ENCODE data around the gene ARMC5.
A peak's percentile ranks its signal among the peaks of the same experiment; 100 is the strongest.
"Not testable (repeated sequence)": the region's sequence is repeated elsewhere in the genome, so short reads cannot be mapped to it uniquely, and the experiment has no call there.

Gene ARMC5

GRCh38 chr16:31476303-31477219 lies 17.3 kb downstream of the ARMC5 start:
- peak; percentile 73 to 93 for DNase-seq (ENCODE audit: low read depth in 1 of 2, low spot score in 1 of 2)

DNA sequence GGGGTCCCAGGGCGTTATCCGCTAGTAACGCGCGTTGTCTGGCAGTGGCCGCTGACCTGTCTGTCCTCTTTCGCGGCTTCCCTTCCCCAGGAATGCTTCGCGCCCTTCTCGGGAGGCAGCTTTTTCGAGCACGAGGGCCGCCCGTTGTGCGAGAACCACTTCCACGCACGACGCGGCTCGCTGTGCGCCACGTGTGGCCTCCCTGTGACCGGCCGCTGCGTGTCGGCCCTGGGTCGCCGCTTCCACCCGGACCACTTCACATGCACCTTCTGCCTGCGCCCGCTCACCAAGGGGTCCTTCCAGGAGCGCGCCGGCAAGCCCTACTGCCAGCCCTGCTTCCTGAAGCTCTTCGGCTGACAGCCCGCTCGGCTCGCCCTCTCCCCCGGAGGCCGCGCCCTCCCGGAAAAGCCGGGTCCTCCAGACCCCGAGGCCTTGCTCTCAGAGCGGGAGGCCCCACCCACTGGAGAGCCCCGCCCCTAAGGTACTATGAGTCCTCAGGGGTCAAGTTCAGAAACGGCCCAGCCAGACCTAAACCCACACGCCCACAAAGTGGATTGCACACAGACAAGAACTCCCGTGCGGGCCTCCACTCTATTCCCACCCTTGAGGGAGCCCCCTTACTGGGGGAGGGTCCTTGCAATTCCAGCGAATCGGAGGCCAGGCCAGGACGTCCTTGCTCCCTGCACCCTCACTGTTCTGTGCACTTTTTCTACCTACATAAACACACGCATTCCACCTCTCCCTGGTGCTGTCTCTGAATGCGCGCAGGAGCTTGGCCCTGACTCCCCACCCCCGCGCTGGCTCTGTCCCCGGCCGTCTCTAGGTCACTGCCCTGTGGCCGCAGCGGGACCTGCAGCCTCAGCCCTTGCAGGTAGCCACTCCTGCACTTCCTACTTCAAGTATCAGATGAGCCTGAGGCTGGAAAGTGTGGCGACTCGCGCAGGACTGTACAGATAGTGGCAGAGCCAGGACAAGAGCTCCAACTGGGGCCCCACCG lies 18.2 kb downstream of the ARMC5 start:
- DNase-seq (ENCODE audit: low read depth in 1 of 2, low spot score in 1 of 2): no peak

- no peak for DNase-seq (ENCODE audit: low read depth in 1 of 2, low spot score in 1 of 2)
Measured at GRCh38 chr16:31478956-31479355, 19.7 kb downstream of the ARMC5 start.

DNA sequence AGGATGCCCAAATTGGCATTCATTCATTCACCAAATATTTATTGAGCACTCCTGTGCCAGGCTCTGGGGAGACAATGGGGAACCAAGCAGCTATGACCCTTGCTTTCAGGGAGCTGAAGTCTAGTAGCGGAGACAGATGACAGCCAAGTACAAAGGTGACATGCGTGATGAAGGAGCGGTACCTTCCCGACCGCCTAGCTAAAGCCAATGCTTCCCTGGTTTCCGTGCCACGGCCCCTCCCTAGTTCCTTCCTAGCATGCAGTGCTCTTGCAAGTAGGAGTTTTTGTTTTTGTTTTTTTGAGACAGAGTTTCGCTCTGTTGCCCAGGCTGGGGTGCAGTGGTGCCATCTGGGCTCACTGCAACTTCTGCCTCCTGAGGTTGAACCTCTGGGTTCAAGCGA lies 20.4 kb downstream of the ARMC5 start:
- DNase-seq (ENCODE audit: low read depth in 1 of 2, low spot score in 1 of 2): no peak

GRCh38 chr16:31480851-31481536 lies 21.7 kb downstream of the ARMC5 start:
- DNase-seq (ENCODE audit: low read depth in 1 of 2, low spot score in 1 of 2): no peak

DNA sequence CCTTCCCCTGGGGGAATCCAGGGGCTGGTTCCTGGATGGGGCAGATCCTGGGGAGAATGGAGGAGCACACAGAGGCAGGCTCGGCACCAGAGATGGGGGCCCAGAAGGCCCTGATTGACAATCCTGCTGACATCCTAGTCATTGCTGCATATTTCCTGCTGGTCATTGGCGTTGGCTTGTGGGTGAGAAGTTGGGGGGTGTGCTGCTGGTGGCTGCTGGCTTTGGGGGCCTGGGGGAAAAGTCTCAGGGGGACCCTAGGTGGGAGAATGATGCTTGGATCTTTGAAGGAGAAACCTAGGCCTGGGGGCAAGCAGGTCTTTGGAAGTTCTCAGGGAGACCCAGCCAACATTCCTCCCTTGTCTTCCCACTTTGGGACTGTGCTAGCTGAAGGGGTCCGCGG lies 23.8 kb downstream of the ARMC5 start, which contains the start of gene SLC5A2:
Gene SLC5A2 (plus strand): TSS at position 43 of the 400 bp plus-strand sequence. CDS start 14 bp downstream, at position 57.
- DNase-seq (ENCODE audit: low read depth in 1 of 2, low spot score in 1 of 2): no peak

DNA sequence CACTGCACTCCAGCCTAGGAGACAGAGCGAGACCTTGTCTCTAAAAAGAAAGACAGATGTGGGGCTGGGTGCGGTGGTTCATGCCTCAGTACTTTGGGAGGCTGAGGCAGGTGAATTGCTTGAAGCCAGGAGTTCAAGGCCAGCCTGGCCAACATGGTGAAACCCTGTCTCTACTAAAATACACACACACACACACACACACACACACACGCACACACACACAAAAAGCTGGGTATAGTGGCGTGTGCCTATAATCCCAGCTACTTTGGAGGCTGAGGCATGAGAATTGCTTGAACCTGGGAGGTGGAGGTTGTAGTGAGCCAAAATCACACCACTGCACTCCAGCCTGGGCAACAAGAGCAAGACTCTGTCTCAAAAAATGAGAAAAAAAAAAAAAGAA lies 24.7 kb downstream of the ARMC5 start:
- DNase-seq (ENCODE audit: low read depth in 1 of 2, low spot score in 1 of 2): not testable (repeated sequence)

DNA sequence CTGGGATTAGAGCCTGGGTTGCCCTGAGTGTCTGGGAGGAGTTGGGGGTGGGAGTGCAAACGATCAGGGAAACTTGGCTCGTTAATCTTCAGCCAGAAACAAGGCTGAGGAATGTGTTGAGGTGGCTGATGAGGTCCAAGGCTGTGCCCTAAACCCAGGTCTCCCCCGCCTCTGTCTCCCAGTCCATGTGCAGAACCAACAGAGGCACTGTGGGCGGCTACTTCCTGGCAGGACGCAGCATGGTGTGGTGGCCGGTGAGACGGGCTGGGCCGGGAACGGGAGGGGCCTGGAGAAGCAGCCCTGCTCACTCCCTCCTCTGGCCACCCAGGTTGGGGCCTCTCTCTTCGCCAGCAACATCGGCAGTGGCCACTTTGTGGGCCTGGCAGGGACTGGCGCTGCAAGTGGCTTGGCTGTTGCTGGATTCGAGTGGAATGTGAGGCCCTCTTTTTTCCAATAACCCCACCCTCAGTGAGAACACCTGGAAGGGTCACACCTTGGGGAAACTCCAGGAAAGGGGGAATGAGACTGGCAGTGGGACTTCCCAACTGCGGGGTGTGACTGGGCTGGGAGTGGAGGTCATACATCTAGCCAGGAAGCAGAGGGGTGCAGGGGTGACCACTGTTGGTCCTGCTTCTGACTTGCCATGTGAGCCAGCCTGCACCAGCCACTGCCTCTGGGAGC lies 25.3 kb downstream of the ARMC5 start:
- DNase-seq (ENCODE audit: low read depth in 1 of 2, low spot score in 1 of 2): no peak

DNA sequence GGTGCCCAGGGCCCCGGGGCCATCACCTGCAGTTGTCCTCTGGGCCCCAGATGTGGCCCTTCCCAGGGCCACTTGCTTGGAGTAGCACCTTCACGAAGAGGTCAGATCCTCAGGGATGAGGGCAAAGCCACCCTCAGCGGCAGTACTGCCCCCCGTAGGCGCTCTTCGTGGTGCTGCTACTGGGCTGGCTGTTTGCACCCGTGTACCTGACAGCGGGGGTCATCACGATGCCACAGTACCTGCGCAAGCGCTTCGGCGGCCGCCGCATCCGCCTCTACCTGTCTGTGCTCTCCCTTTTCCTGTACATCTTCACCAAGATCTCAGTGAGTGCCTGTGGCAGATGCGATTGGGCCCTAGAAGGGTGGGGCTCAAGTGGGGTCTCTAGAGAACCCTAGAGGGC lies 26.3 kb downstream of the ARMC5 start:
- DNase-seq (ENCODE audit: low read depth in 1 of 2, low spot score in 1 of 2): no peak

- no peak for DNase-seq (ENCODE audit: low read depth in 1 of 2, low spot score in 1 of 2)
Measured at GRCh38 chr16:31486045-31486444, 26.7 kb downstream of the ARMC5 start.

- DNase-seq (ENCODE audit: low read depth in 1 of 2, low spot score in 1 of 2): no peak
Measured at GRCh38 chr16:31487071-31487719, 27.9 kb downstream of the ARMC5 start.

GRCh38 chr16:31487720-31488467 lies 28.6 kb downstream of the ARMC5 start:
- peak; percentile 46 to 62 for DNase-seq (ENCODE audit: low read depth in 1 of 2, low spot score in 1 of 2)

DNA sequence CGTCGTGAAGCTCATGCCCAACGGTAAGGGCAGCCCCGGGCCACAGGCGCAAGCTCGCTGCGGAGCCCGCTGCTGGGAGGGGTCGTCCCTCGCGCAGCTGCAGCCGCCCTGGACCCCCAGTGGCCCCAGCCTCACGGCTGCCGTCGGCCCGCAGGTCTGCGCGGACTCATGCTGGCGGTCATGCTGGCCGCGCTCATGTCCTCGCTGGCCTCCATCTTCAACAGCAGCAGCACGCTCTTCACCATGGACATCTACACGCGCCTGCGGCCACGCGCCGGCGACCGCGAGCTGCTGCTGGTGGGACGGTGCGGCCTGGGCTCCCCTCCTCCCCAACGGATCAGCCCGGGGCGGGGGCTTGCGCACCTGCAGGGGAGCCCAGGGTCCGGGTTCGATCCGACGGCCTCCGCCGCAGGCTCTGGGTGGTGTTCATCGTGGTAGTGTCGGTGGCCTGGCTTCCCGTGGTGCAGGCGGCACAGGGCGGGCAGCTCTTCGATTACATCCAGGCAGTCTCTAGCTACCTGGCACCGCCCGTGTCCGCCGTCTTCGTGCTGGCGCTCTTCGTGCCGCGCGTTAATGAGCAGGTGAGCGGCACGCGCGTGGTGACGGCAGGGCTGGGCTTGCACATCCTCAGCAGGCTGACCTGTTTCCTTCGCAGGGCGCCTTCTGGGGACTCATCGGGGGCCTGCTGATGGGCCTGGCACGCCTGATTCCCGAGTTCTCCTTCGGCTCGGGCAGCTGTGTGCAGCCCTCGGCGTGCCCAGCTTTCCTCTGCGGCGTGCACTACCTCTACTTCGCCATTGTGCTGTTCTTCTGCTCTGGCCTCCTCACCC lies 29.4 kb downstream of the ARMC5 start:
- no peak for DNase-seq (ENCODE audit: low read depth in 1 of 2, low spot score in 1 of 2)

DNA sequence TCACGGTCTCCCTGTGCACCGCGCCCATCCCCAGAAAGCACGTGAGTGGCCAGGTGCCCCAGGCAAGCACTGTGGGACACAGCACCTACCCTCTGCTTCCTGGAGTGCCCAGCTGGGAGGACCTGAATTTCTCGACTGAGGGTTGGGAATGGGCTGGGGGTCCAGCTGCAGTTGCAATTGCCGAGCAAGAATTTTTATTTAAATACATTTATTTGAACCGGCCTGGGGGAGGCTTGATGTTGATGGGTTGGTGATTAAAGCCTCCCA lies 29.9 kb downstream of the ARMC5 start:
- no peak for DNase-seq (ENCODE audit: low read depth in 1 of 2, low spot score in 1 of 2)

GRCh38 chr16:31489616-31490584 lies 30.6 kb downstream of the ARMC5 start:
- DNase-seq (ENCODE audit: low read depth in 1 of 2, low spot score in 1 of 2): no peak

- DNase-seq (ENCODE audit: low read depth in 1 of 2, low spot score in 1 of 2): no peak
Measured at GRCh38 chr16:31491778-31492418, 32.6 kb downstream of the ARMC5 start.

GRCh38 chr16:31493506-31494125 lies 34.3 kb downstream of the ARMC5 start:
- DNase-seq (ENCODE audit: low read depth in 1 of 2, low spot score in 1 of 2): no peak

All from activated T-helper 1 cell treated with anti-CD3 and anti-CD28 coated beads, Interleukin-2, amount 50 U/mL, for 16 hours (primary cell).